ENCODE measurements around the gene ZBTB42.

ZBTB42 gene

DNA sequence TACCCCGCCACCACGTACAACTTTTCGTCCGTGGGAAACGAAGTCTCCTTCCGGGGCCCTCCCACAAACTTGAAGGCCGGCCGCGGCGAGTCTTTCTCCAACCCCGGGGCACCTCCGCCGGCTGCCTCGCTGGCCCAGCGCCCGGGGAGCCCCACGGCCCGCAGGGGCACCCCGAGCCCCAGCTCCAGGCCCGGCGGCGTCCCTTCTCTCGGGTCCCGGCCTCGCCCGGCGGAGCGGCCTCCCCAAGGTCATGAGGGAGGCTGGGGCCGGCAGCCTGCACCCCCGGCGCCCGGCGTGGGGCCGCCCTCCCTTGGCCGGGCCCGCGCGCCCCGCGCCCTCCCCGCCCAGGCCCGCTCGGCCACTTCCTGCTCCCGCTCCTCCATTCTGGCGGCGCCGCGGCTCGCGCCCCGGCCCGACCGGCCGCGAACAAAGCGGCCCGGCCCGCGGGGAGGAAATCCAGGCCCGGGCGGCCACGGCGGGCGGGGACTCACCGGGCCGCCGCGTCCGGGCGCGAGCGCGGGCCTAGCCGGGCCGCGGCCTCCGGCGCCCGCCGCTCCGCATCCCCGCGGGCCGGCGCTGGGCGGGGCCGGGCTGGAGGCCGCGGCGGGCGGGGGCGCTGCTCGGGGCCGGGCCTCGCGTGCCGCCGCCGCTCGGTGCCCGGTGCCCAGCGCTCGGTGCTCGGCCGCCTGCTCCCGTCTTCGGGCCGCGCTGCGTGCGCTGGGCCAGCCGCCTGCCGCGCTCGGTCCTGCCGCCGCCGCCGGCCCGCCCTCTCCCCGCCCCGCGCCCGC, 5.7 kb upstream of the ZBTB42 start, which contains the start of gene AKT1:
Gene AKT1, minus strand, starts transcription at position 756 of the 788 bp plus-strand sequence. CDS start 3,105 bp downstream, outside the sequence.
- no peak for DNase-seq (ENCODE audit: low read depth in 2 of 2)

DNA sequence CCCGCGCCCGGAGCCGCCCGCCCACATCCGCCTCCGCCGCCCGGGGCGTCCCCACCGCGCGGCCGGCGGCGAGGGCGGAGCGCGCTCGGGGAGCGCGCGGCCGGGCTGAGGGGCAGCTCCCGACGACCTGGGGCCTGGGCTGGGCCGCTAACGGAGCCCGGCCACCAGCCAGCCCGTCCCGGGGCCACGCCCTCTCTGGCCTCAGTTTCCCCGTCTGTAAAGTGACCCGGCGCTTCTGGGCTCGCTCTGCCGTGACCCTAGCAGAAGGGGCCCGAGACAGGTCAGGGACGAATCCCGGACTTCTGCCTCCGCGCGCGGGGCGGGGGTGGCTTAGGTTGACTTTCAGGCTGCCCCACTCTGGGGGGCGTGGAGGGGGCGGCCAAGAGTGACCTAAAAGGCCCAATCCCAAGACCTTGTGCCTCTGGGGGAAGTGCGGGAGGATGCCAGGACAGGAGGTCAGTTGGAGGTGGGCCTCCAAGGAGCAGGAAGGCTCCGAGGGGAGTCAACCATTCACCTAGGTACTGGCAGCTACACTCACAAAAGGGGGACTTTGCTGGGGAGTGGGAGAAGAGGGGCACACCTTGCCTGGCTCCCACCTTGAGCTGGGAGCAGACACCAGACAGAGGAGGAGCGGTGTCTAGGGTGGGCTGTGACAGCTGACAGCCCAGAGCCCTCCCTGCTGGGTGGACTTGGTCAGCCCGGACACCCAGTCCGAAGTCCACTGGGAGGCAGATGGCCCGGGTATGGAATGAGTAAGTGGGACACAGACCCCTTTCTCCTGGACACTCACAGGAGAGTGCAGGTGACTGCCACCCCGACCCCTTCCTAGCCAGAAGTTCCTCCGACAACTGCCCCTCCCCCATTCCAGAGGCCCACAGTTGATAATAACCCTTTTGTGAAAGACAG, 4.9 kb upstream of the ZBTB42 start:
- peak; percentile 24 to 59 for DNase-seq (ENCODE audit: low read depth in 2 of 2)

DNA sequence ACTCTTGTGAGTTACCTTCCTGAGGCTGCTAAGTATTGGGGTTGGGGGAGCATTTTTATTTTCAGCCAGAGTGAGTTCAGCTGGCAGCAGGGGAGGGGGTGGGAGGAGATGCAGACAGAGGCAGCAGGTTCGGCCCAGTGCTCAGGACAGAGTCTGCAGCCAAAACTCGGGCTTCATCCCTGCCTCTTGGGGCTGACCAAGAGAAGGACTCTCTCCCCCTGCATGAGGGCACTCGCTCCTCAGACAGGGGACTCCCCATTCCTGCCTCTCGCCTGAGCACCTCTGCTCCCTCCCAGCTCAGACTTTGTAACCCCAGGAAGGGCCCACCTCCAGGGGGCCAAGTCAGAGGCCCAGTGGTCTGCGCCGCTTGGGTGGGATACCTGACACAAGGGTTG, 4.2 kb upstream of the ZBTB42 start:
- no peak for DNase-seq (ENCODE audit: low read depth in 2 of 2)

DNA sequence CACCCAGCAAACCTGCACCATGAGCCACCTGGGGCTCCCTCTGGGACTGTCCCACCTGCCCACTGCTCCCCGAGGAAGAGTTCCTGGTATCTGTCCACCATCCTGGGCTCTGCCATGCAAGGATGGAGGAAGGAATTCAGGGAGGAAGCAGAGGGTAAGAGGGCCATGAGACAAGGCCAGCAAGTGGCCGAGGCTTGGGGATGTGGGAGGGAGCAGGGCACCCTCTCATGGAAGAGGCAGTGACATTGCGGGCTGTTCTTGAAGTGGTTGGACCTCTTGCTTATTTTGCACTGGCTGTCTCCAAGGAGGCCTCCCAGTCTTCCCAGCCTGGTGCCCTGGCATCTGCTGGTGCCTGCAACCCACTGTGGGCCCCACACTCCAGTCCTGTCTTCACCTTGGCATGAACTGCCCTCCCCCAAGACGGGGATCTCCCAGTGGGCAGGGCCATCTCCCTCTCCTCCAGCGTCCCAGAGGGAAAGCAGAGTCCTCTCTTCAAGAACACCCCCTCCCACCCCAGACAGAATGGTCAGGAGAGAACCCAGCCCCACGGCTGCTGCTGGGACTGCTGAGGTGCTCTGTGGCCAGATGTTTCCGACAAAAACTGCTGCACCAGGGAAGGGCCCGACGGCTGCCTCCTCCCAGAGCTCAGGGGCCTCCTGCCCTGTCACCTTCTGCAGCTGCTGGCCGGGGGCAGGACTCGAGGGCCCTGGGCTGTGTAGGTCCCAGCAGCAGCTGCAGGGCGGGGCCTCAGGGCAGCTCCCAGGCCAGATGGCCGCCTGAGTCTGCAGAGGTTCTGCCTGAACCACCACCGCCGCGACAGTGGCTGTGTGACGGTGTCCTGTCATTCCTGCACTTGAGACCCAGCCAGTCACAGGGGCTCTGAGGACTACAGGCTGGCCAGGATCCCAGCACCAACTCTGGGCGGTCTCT, 3.5 kb upstream of the ZBTB42 start:
- DNase-seq (ENCODE audit: low read depth in 2 of 2), result no peak

DNA sequence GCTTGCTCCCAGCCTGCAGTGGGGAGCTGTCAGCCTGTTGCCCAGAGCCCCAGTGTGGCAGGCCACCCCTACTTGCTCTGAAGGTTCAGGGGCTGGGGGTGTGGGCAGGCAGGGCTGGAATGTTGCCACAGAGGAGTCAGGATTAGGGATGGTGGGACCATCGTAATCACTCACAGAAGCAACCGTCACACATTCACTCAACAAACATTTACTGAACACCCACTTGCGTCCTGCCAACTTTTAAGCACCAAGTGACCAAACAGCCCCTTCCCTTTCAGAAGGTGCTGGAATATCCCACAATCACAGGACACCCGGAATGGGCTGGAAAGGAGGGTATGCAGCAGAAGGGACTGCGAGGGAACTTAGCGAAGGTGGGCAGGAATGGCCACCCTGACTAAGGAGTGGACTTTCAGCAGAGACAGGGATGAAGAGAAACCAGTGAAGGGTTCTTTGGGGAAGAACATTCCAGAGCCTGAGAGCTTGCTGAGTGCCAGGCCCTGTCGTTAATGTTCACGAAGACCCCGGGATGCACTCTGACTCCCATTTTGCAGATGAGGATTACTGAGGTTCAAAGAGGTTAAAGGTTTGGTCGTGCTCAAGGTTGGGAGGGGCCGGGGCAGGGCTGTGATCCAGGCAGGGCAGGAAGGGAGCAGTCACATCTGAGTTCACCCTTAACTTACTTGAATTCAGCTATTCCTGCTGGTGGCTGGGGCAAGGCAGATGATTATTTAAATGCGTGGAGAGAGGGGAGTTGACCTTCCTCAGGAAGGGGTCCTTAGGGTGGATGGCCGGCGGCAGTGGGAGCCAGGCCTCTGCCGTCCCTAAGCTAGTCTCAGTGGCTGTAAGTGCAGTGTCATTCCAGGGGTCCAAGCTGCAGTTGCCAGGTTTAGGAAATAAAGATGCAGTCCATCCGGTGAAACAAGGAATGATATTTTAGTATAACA, 2.3 kb upstream of the ZBTB42 start:
- DNase-seq (ENCODE audit: low read depth in 2 of 2), result no peak

DNA sequence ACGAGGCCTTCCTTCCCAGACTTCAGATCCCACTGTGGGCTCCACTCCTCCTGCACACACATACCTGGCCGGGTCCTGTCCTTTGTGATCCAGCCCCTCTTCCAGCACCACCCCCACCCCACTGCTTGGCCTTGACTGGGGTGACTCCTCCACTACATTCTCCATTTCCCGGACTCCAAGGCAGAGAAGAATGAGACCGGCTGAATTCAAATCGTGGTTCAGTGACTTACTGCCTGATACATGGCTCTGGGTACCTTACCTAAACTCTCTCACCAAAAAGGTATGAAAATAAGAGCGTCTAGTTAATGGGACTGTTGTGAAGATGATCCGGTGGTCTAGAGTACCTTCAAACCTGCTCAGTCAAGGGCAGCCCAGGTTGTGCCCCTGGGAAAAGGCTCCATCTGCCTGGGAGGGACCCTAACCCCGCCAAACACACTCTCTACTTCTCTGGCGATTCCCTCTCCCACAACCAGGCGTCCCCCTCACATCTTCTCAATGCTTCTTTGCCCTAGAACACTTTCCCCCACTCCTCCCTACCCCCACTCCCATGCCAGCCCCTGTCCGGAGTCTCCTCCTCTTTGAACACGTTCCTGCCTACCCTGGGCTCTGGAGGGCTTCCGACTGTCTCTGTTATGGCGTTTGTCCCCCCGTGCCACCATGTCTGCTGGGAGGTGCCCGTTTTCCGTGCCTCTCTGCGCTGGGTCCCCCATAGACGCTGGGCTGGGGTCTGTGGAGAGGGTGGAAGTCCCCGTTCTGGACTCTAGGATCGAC, 1.5 kb upstream of the ZBTB42 start:
- no peak for DNase-seq (ENCODE audit: low read depth in 2 of 2)

DNA sequence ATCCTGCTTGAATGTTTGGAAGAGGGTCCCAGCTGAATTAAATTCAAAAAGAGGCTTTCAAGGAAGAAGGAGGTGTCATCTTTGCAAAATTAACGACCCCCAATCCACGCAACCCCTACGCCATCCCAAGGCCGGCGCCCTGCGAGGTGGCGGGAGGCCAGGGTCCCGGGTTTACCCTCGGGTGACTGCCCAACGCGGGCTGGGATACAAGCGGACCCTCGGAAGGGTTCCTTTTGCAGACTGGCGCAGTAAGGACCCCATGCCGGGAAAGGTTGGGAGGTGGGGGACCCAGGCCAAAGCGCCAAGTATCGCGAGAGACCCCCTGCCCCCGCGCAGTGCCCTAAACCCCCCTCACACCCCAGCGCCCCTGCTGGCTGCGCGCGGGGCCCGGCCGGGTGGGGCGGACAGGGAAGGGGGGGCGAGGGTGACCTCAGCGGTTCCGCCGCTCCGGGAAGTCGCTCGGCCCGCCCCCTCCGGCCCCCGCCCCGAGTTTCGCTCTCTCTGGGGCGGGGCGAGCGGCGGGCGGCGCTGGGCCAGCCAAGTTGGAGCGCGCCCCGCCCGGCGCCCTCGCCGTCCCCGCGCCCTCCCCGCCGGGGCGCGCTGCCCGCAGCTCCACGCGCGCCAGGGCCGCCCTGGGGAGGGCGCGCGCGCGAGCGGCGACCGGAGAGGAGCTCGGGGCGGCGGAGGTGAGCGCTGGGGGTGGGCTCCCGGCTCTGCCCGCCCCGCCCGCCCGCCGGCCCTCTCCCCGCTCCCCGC, 708 bp upstream of the ZBTB42 start:
- DNase-seq (ENCODE audit: low read depth in 2 of 2), result peak; percentile 64 to 86

DNA sequence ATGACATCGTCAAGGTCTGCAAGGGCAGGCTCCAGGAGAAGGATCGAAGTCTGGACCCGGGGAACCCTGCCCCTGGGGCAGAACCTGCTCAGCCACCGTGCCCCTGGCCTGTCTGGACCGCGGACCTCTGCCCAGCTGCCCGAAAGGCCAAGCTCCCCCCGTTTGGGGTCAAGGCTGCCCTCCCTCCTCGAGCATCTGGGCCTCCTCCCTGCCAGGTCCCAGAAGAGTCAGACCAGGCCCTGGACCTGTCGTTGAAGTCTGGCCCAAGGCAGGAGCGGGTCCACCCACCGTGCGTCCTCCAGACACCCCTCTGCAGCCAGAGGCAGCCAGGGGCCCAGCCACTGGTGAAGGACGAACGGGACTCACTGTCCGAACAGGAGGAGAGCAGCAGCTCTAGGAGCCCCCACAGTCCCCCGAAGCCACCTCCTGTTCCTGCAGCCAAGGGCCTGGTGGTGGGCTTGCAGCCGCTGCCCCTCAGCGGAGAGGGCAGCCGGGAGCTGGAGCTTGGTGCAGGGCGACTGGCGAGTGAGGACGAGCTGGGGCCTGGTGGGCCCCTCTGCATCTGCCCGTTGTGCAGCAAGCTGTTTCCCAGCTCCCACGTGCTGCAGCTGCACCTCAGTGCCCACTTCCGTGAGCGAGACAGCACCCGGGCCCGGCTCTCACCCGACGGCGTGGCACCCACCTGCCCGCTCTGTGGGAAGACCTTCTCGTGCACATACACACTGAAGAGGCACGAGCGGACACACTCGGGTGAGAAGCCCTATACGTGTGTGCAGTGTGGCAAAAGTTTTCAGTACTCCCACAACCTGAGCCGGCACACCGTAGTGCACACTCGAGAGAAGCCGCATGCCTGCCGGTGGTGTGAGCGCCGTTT, 856 bp downstream of the ZBTB42 start:
- no peak for DNase-seq (ENCODE audit: low read depth in 2 of 2)

DNA sequence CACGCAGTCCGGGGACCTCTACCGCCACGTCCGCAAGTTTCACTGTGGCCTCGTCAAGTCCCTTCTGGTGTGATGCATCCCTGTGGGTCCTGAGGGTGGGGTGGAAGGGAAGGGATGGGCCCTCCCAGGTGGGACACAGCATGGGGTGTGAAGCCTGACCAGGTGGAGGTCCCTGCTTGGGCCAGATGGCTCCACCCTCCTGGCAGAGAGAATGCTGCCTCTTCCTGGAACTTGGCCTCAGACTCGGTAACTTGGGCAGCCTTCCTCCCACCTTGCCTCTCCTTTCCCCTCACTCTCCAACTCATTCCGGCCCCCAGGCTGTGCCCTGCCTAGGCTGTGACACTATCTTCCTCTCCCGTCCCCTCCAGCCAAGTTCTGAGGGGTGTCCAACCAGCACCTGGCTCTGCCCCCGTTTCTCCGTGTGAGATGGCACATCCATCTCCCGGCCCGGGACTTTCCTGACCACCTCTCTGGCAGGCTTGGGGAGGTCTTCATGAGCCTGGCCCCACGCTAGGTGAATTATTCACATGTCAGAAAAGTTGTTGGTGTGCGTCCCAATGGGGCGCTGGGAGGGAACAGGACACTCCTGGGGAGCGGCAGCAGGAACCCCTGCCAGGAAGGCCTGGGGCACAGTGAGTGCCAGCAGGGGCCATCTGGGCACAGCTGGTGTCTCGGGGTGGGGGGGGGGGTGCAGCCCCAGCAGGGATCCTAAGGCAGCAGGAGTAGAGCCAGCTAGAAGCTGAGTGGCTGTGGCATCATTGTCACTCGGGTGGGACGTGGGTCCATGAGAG, 1.7 kb downstream of the ZBTB42 start:
- no peak for DNase-seq (ENCODE audit: low read depth in 2 of 2)

DNA sequence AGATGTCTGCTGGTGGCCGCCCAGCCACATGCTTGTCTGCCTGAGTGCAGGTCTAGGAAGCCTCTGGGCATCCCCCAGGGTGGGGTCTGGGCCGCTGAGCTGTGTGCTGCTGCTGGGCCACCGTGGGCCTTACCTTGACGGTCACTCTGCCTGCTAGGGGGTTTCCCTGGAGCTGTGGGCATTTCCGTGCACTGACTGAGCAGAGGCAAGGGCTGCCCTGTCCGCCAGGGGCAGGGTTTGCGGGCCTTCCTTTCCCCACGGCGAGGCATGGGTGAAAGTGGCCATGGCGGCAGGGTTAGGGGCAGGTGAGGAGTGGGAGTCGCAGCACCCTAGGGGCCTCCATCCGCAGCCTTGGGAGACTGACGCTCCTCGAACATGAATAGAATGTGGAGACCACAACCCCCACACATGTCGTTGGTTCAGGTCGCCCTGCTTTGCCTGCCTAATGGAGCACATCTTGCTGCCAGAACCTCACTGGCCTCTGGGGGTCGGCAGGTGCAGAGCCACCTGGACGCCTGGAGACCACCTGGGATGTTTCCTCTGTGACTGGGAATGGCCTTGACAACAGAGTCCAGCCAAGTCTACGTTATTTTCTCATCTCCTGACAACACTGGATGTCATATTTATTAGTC, 2.5 kb downstream of the ZBTB42 start:
- DNase-seq (ENCODE audit: low read depth in 2 of 2), result no peak

DNA sequence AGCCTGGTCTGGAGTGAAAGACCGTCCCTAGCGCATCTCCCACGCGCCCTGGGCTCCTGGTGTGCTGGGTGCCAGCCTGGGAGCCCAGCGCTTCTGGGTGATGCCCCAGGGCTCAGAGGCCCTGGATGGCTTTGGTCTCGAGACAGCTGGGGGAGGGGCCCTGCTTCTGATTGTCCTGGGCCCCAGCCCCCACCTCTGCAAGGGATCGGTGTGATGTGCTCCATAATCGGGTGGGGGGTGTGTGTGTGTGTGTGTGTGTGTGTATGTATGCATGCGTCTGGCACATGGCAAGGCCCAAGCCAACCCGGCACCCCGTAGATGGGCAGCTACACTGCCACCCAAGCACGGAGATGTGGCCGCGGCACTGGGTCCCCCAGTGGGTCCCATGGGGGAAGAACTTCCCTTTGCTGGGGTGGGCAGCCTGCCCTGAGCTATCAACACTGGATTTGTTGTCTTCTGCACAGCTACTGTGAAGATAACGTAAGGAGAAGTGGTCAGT, 3.1 kb downstream of the ZBTB42 start:
- DNase-seq (ENCODE audit: low read depth in 2 of 2), result no peak

DNA sequence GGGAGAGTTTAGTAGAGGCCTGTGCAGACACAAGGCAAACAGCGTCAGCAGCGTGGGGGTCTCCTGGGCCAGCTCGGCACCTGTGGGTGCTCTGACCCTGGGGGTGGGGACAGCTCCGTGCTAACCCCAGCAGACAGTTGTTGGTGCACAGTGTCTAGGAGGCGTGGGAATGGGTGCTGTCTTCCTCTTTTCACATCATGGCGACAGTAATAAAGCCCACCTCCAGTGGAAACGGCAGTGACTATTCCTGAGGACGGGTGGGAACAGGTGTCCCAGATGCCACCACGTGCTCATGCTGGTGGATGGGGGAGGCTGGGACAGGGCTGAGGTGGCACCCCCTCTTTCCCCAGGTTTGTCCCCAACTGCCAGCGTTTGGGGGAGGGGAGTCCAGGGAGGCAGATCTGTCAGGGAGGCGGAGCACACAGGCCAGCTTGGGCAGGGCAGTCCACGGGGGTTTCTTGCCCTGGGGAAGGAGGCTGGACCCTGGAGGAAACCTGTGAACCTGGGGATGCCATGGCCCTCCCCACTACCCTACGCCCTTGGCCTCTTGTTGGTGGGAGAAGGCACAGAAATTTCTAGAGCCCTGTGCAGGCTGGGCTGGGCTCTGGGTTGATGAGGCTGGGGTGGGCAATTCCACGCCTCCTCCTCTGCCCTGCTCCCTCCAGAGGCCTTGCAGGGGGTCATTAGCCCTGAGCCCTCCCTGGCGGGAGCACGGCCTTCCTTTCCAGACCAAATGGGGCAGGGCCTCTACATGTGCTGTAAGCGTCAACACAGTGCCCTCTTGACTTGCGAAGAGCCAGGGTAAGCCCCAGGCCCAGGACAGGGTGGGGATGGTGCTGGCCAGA, 3.8 kb downstream of the ZBTB42 start:
- no peak for DNase-seq (ENCODE audit: low read depth in 2 of 2)

DNA sequence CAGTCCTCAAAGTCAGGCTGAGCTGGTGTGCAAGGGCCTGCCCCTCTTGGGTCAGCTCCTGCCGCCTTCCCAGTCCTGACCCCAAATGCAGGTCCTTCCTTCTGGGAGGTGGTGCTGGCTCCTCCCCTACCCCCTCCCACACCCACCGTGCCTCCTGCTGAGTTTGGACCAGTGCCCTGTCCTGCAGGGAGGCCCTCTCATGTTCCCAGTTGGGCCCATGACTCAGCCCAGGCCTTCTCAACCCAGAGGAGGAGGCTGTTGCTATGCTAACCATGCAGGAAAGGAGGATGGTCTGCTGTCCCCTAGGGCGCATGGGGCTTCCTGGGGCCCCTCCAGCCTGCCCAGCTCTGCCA, 4.4 kb downstream of the ZBTB42 start:
- DNase-seq (ENCODE audit: low read depth in 2 of 2), result no peak

DNA sequence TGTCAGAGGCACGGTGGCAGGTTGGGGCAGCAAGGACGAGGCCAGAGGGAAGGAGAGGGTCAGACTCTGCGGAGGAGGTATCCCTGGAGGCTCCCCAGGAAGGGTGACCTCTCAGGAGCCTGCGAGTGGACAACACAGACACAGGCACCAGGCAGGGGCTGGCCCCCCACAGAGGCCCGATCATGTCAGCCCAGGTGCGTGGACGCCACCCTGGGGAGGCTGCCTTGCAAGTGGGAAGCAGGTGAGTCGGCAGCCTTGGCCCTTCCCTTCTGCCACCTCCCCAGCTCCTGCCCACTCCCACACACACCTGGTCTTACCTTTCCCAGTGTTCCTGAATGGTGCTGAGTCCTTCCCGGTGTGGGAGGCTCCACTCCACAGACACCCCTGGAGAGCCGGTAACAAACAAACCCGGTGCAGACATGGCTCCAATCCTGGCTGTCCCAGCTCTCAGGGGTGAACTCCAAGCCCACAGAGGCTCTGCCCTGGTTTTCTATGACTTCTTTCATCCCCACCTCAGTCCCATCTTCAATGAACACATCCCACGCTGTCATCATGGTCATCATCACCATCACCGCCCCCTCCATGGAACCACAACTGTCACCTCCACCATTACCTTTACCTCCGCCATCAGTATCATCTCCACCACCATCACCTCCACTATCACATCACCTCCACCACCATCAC, 5.2 kb downstream of the ZBTB42 start:
- DNase-seq (ENCODE audit: low read depth in 2 of 2), result no peak
